Neural cell (in vitro differentiated cells): ENCODE results near the gene DPP6.

Experiments
- EP300 ChIP-seq: fragments of 450-650 bp; conservative IDR thresholded peaks from 2 replicates; pipeline ENCODE4 v1.6.1; 2014; ENCODE audit warnings: antibody characterized with exemption, mild to moderate bottlenecking, moderate library complexity; ENCODE audit not compliant: poor library complexity, severe bottlenecking
- EZH2 ChIP-seq: fragments of 200-600, 300-800 bp; shearing (Covaris generic), sonication (generic); IDR thresholded peaks from 2 replicates; pipeline ENCODE4 v1.6.1; 2014; ENCODE audit warnings: antibody characterized with exemption, low read length, borderline replicate concordance, mild to moderate bottlenecking; ENCODE audit not compliant: insufficient read depth, poor library complexity, severe bottlenecking
- TAF1 ChIP-seq: IDR thresholded peaks from 2 replicates; pipeline ENCODE4 v1.6.1; 2012; ENCODE audit warnings: low read depth
- TF ChIP-seq, protein P1 (sequence below): fragments of 450-650 bp; IDR thresholded peaks from 2 replicates; pipeline ENCODE4 v1.5.1; 2014; ENCODE audit warnings: antibody characterized with exemption, mild to moderate bottlenecking, moderate library complexity; ENCODE audit not compliant: poor library complexity, severe bottlenecking

GRCh38 chr7:154913638-154914307 lies 861.6 kb downstream of the DPP6 start:
- TF ChIP-seq EP300, result peak; percentile 13
- TF ChIP-seq, protein P1, sequence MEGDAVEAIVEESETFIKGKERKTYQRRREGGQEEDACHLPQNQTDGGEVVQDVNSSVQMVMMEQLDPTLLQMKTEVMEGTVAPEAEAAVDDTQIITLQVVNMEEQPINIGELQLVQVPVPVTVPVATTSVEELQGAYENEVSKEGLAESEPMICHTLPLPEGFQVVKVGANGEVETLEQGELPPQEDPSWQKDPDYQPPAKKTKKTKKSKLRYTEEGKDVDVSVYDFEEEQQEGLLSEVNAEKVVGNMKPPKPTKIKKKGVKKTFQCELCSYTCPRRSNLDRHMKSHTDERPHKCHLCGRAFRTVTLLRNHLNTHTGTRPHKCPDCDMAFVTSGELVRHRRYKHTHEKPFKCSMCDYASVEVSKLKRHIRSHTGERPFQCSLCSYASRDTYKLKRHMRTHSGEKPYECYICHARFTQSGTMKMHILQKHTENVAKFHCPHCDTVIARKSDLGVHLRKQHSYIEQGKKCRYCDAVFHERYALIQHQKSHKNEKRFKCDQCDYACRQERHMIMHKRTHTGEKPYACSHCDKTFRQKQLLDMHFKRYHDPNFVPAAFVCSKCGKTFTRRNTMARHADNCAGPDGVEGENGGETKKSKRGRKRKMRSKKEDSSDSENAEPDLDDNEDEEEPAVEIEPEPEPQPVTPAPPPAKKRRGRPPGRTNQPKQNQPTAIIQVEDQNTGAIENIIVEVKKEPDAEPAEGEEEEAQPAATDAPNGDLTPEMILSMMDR, result peak; percentile 92
- no peak for TF ChIP-seq EZH2
- no peak for TF ChIP-seq TAF1
